HCT116 (cell line): ENCODE data around the gene ZBTB24.

ENCODE experiments used
- CEBPB ChIP-seq: IDR thresholded peaks from 2 replicates; pipeline ENCODE4 v1.6.1; 2012; ENCODE audit warnings: low read depth
- JUND ChIP-seq: IDR thresholded peaks from 2 replicates; pipeline ENCODE4 v1.6.1; 2012
- POLR2A ChIP-seq: IDR thresholded peaks from 2 replicates; pipeline ENCODE4 v1.7.0; 2011; ENCODE audit warnings: borderline replicate concordance; ENCODE audit not compliant: insufficient read depth, insufficient read length; ENCODE audit errors: extremely low read depth
- POLR2AphosphoS5 ChIP-seq: IDR thresholded peaks from 2 replicates; pipeline ENCODE4 v1.6.1; 2011; ENCODE audit warnings: mild to moderate bottlenecking, low read depth, low read length, moderate library complexity
- YY1 ChIP-seq: IDR thresholded peaks from 2 replicates; pipeline ENCODE4 v1.6.1; 2011; ENCODE audit warnings: low read length, low read depth, moderate library complexity, mild to moderate bottlenecking; ENCODE audit not compliant: insufficient replicate concordance; ENCODE audit errors: extremely low read depth
- TF ChIP-seq, protein P1 (sequence below), 3 experiments: fragments of 200-600 bp in 1 of 3; sonication (generic) in 1 of 3; IDR thresholded peaks in 2 of 3; conservative IDR thresholded peaks in 1 of 3; 2 replicates each; pipeline ENCODE4 v1.5.1; 2012 to 2017; ENCODE audit warnings: low read depth in 2 of 3, low read length in 2 of 3, antibody characterized with exemption in 1 of 3, borderline replicate concordance in 1 of 3, control low read depth in 1 of 3, mild to moderate bottlenecking in 1 of 3, mixed read lengths in 1 of 3, mixed run types in 1 of 3, moderate library complexity in 1 of 3; ENCODE audit not compliant: insufficient read depth in 1 of 3

DNA sequence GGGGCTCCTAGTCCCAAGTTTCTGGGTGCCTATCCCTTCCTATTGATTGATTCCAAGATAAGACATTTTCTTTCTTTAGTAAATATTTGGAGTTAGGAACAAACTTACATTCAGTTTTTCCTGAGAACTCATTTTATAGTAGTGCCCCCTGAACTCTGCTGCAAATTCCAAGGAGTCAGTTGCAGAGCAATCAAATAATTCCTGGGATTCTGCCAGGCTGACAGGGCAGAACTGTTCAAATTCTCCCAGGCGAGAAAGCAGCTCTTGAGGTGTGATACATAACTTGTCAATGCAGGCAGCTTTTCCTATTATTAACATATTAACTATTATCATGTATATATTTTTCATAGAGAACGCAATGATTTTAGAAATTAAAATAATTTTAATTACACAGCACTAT lies 15.9 kb upstream of the ZBTB24 start:
- TF ChIP-seq JUND (no peak), POLR2AphosphoS5 (no peak), YY1 (no peak), CEBPB (no peak), POLR2A (no peak)
- TF ChIP-seq, protein P1, sequence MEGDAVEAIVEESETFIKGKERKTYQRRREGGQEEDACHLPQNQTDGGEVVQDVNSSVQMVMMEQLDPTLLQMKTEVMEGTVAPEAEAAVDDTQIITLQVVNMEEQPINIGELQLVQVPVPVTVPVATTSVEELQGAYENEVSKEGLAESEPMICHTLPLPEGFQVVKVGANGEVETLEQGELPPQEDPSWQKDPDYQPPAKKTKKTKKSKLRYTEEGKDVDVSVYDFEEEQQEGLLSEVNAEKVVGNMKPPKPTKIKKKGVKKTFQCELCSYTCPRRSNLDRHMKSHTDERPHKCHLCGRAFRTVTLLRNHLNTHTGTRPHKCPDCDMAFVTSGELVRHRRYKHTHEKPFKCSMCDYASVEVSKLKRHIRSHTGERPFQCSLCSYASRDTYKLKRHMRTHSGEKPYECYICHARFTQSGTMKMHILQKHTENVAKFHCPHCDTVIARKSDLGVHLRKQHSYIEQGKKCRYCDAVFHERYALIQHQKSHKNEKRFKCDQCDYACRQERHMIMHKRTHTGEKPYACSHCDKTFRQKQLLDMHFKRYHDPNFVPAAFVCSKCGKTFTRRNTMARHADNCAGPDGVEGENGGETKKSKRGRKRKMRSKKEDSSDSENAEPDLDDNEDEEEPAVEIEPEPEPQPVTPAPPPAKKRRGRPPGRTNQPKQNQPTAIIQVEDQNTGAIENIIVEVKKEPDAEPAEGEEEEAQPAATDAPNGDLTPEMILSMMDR (IDR thresholded peaks at IDR 0.05 in 2 of 3, conservative IDR thresholded peaks at IDR 0.05 in 1 of 3; ENCODE audit: borderline replicate concordance in 1 of 3, insufficient read depth in 1 of 3, low read depth in 2 of 3, low read length in 2 of 3), result no peak
